NB4 (cell line): ENCODE data around the gene CDH3.
A peak's percentile ranks its signal among the peaks of the same experiment; 100 is the strongest.

ENCODE experiments used
- DNase-seq: peaks from one replicate; pipeline ENCODE4 v3.0.0; 2010; ENCODE audit warnings: low read depth
- H3K4me3 ChIP-seq: one replicate; pipeline ENCODE4 v1.5.1; 2011; ENCODE audit warnings: mild to moderate bottlenecking, low read depth, low read length, moderate library complexity
- CTCF ChIP-seq: IDR thresholded peaks from one replicate; pipeline ENCODE4 v1.5.1; 2012; ENCODE audit warnings: low read depth, low read length
- MAX ChIP-seq: IDR thresholded peaks from 2 replicates; pipeline ENCODE4 v1.6.1; 2011; ENCODE audit warnings: low read depth, low read length
- MYC ChIP-seq: IDR thresholded peaks from 2 replicates; pipeline ENCODE4 v1.6.1; 2011; ENCODE audit warnings: low read depth, low read length
- POLR2A ChIP-seq: IDR thresholded peaks from 2 replicates; pipeline ENCODE4 v1.6.1; 2011; ENCODE audit warnings: mild to moderate bottlenecking; ENCODE audit not compliant: insufficient read length; ENCODE audit errors: extremely low read depth

Gene CDH3

GRCh38 chr16:68739964-68740627, 95.0 kb downstream of the CDH3 start:
- no peak overlapping the region for H3K4me3 ChIP-seq
- DNase-seq, result peak; percentile 85
- TF ChIP-seq MYC, result no peak
- TF ChIP-seq MAX, result no peak
- no peak for TF ChIP-seq CTCF
- no peak for TF ChIP-seq POLR2A

GRCh38 chr16:68740628-68741346, 95.7 kb downstream of the CDH3 start:
- TF ChIP-seq CTCF, result no peak
- no peak for TF ChIP-seq MAX
- no peak for TF ChIP-seq MYC
- TF ChIP-seq POLR2A, result no peak
- DNase-seq, result peak; percentile 76
- no peak overlapping the region for H3K4me3 ChIP-seq

GRCh38 chr16:68743664-68744063, 98.6 kb downstream of the CDH3 start:
- TF ChIP-seq MAX, result no peak
- no peak for TF ChIP-seq CTCF
- no peak for TF ChIP-seq POLR2A
- TF ChIP-seq MYC, result no peak
- no peak for DNase-seq
- H3K4me3 ChIP-seq, result no peak overlapping the region

GRCh38 chr16:68744744-68745280, 99.7 kb downstream of the CDH3 start:
- H3K4me3 ChIP-seq, result no peak overlapping the region

GRCh38 chr16:68746951-68747350, 101.8 kb downstream of the CDH3 start:
- DNase-seq, result no peak
- TF ChIP-seq MAX (no peak), MYC (no peak), POLR2A (no peak), CTCF (no peak)
- no peak overlapping the region for H3K4me3 ChIP-seq

More at GRCh38 chr16:68744744-68745280, 99.7 kb downstream of the CDH3 start:
- peak; percentile 19 for DNase-seq
- no peak for TF ChIP-seq MYC
- TF ChIP-seq MAX, result no peak
- TF ChIP-seq CTCF, result no peak
- TF ChIP-seq POLR2A, result no peak
